Fibroblast of pulmonary artery (primary cell): ENCODE data around the gene COG8.
A peak's percentile ranks its signal among the peaks of the same experiment; 100 is the strongest.
"Not testable (repeated sequence)": the region's sequence is repeated elsewhere in the genome, so short reads cannot be mapped to it uniquely, and the experiment has no call there.

Source experiments
- DNase-seq: peaks from one replicate; pipeline ENCODE4 v3.0.0-alpha.2; 2010; ENCODE audit warnings: low read depth
- H3K4me3 ChIP-seq: replicated peaks from 2 replicates; pipeline ENCODE4 v1.5.1; 2011; ENCODE audit warnings: low read depth, mild to moderate bottlenecking, control low read depth, low read length, moderate library complexity
- CTCF ChIP-seq: IDR thresholded peaks from 2 replicates; pipeline ENCODE4 v1.5.1; 2011; ENCODE audit warnings: mild to moderate bottlenecking, control low read depth, low read length, inconsistent platforms; ENCODE audit errors: missing control alignments

The COG8 gene

DNA sequence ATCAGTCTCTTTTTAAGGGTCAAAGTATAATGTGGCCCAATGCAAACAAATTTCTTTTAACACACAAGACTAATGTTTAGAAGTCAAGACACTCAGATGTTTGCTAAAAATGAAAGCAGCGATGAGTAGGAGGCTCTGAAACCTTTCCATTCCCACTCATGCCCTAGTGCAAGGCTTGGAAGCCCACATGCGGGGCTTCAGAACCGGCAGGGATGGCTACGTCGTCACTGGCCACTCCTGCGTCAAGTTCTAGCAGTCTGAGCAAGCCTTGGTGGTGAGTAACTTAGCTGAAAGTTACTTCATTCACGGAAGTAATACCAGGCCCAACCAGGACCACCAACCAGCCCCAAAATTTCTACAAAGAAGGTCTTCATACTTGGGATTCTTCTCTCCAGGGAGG lies 27.1 kb upstream of the COG8 start:
- DNase-seq, result no peak

GRCh38 chr16:69365901-69366300 lies 26.5 kb upstream of the COG8 start:
- TF ChIP-seq CTCF, result no peak
- peak; percentile 11 for DNase-seq

More for the DNA sequence above, 27.1 kb upstream of the COG8 start:
- no peak overlapping the region for H3K4me3 ChIP-seq
- TF ChIP-seq CTCF, result no peak

DNA sequence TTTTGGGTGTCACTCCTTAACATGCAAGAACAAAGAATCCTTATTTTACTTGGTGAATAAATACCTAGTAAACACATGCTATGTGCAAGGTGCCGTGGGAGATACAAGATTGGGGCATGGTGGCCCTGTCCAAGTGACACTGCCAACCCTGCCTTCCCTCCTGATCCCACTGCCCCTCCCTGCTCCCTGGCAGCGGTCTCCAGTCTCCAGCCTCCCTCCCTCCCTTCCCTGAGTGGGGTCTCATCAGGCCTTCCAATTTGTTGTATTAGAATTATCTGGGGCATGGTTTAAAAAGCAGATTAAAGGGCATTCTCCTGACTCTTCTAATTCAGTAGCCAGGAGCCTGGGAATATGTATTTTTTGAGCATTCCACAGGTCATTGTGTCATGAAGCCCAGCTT lies 24.7 kb upstream of the COG8 start:
- TF ChIP-seq CTCF, result no peak

More at GRCh38 chr16:69365901-69366300, 26.5 kb upstream of the COG8 start:
- H3K4me3 ChIP-seq, result no peak overlapping the region

GRCh38 chr16:69363281-69363717 lies 23.9 kb upstream of the COG8 start:
- DNase-seq, result no peak
- TF ChIP-seq CTCF, result no peak
- no peak overlapping the region for H3K4me3 ChIP-seq

More for the DNA sequence above, 24.7 kb upstream of the COG8 start:
- H3K4me3 ChIP-seq, result no peak overlapping the region
- no peak for DNase-seq

- not testable (repeated sequence) for H3K4me3 ChIP-seq, DNase-seq
Measured at GRCh38 chr16:69360070-69360469, 20.7 kb upstream of the COG8 start.

- no peak for TF ChIP-seq CTCF
- no peak for DNase-seq
- no peak within 1 kb of the TSS for H3K4me3 ChIP-seq
Measured at GRCh38 chr16:69351309-69352027, 12.1 kb upstream of the COG8 start, which contains the start of gene TMED6. Gene TMED6, minus strand, starts transcription at chr16:69351786. Its CDS starts 33 bp downstream, at chr16:69351753.

DNA sequence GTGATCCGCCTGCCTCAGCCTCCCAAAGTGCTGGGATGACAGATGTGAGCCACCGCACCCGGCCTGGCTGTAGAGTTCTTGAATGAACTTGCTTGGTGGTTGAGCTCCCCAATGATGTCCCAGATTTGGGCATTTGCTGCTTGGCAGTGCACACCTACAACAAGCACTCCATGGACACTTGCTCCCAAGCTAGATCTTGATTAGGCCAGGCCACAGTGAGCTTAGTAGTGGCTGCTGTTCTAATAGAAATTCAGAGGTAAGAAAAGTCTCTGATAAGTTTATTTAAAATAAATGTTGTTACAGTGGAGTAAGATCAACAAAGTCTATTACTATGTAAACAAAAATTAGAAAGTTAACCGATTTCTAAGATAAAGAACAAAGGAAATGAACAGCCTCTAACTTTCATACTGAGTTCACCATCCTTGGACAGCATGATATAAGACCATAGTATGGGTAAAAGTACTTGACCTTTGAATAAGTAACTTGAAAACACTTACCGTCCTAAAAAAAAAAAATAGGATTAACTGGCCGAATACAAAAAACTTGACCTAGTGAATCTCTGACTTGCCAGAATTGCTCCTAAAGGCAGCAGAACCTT lies 11.3 kb upstream of the COG8 start:
- H3K4me3 ChIP-seq, result no peak overlapping the region
- DNase-seq, result no peak
- TF ChIP-seq CTCF, result no peak
